DND-41 (cell line): ENCODE results near the gene CCDC178.

Experiments
- EZH2 ChIP-seq: IDR thresholded peaks from 3 replicates; pipeline ENCODE4 v1.6.1; 2012; ENCODE audit warnings: borderline replicate concordance, low read depth, mild to moderate bottlenecking, moderate library complexity, low read length, inconsistent platforms; ENCODE audit not compliant: severe bottlenecking
- TF ChIP-seq, protein P1 (sequence below): IDR thresholded peaks from 2 replicates; pipeline ENCODE4 v1.5.1; 2012; ENCODE audit warnings: borderline replicate concordance, low read length, moderate library complexity, mild to moderate bottlenecking; ENCODE audit not compliant: poor library complexity, severe bottlenecking; ENCODE audit errors: extremely low read depth

- TF ChIP-seq, protein P1, sequence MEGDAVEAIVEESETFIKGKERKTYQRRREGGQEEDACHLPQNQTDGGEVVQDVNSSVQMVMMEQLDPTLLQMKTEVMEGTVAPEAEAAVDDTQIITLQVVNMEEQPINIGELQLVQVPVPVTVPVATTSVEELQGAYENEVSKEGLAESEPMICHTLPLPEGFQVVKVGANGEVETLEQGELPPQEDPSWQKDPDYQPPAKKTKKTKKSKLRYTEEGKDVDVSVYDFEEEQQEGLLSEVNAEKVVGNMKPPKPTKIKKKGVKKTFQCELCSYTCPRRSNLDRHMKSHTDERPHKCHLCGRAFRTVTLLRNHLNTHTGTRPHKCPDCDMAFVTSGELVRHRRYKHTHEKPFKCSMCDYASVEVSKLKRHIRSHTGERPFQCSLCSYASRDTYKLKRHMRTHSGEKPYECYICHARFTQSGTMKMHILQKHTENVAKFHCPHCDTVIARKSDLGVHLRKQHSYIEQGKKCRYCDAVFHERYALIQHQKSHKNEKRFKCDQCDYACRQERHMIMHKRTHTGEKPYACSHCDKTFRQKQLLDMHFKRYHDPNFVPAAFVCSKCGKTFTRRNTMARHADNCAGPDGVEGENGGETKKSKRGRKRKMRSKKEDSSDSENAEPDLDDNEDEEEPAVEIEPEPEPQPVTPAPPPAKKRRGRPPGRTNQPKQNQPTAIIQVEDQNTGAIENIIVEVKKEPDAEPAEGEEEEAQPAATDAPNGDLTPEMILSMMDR = no peak
- TF ChIP-seq EZH2 = no peak
These were observed 113.5 kb downstream of the CCDC178 start for GRCh38 chr18:33326975-33327374.
